ENCODE results near the gene RAPGEF1.

DNA sequence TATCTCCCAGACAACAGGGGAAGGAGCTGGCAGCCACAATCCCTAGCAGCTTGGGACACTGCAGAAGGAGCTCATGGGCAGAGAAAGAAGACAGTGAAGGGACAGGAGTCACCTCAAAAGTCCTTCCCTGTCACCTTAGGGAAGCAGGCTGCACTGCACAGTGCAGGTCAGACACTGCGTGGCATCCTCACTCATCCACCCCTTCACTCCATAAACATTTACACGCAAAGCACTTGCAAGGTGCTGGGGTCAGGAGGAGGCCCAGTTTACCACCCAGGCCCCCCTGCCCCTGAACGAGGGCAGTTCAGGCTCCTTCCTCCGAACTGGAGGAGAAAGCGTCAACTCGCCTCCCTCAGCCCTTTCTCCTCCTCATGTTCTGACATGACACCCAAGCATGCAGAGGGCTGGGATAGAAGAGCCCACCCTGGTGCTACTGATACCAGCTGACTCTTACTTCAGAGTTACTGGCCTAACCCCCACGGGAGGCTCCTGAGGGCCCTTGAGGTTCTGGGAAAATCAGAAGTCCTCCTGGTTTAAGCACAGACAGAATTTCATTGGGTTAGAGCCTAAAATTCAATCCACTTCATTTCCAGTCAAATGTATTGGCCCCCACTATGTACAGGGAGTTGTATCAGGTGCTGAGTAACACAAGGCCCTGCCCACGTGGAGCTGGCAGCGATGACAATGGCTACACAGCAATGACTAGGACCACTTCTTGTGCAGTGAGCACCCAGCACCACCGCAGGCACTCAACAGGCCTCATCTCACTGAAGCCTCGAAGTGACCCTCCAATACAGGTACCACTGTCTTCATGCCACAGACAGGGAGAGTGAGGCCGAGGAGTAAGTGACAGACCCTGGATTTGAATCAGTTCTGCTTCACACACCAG, 70.4 kb downstream of the RAPGEF1 start:
- TF ChIP-seq CTCF (conservative IDR thresholded peaks at IDR 0.05; ENCODE audit: low read depth, low read length): no peak
- no peak for TF ChIP-seq EZH2 (IDR thresholded peaks at IDR 0.05; ENCODE audit: borderline replicate concordance, low read depth, low read length, poor library complexity, severe bottlenecking)

Data from A673 (cell line).